ENCODE results near the gene PTRH1.

Gene PTRH1

GRCh38 chr9:127724012-127724411, 8.5 kb upstream of the PTRH1 start:
- H3K9ac ChIP-seq (ENCODE audit: low read depth, low read length) = no peak overlapping the region
- H3K27me3 ChIP-seq (ENCODE audit: control insufficient read depth, insufficient read depth, low read length) = no peaks in the 10 kb centered on the region
- no peaks in the 10 kb centered on the region for H3K36me3 ChIP-seq (ENCODE audit: insufficient read depth, low read length)
- no peaks in the 10 kb centered on the region for H3K9me3 ChIP-seq (replicated peaks; ENCODE audit: low read length)
- H3K4me2 ChIP-seq (ENCODE audit: low read length) = no peak overlapping the region
- peaks cover 30% of the 10 kb centered on the region for H3K4me1 ChIP-seq (ENCODE audit: control insufficient read depth, insufficient read depth, low read length)
- H3K4me3 ChIP-seq (ENCODE audit: low read length) = no peak overlapping the region

GRCh38 chr9:127723444-127723843, 8.0 kb upstream of the PTRH1 start:
- no peak overlapping the region for H3K9ac ChIP-seq (ENCODE audit: low read depth, low read length)
- H3K36me3 ChIP-seq (ENCODE audit: insufficient read depth, low read length) = no peaks in the 10 kb centered on the region
- peaks cover 30% of the 10 kb centered on the region for H3K4me1 ChIP-seq (ENCODE audit: control insufficient read depth, insufficient read depth, low read length)
- H3K27me3 ChIP-seq (ENCODE audit: control insufficient read depth, insufficient read depth, low read length) = no peaks in the 10 kb centered on the region
- H3K4me3 ChIP-seq (ENCODE audit: low read length) = no peak overlapping the region
- no peaks in the 10 kb centered on the region for H3K9me3 ChIP-seq (replicated peaks; ENCODE audit: low read length)
- no peak overlapping the region for H3K4me2 ChIP-seq (ENCODE audit: low read length)

- no peaks in the 10 kb centered on the region for H3K9me3 ChIP-seq (replicated peaks; ENCODE audit: low read length)
- H3K27me3 ChIP-seq (ENCODE audit: control insufficient read depth, insufficient read depth, low read length) = no peaks in the 10 kb centered on the region
- H3K4me3 ChIP-seq (ENCODE audit: low read length) = no peak overlapping the region
- peaks cover 30% of the 10 kb centered on the region for H3K4me1 ChIP-seq (ENCODE audit: control insufficient read depth, insufficient read depth, low read length)
- no peaks in the 10 kb centered on the region for H3K36me3 ChIP-seq (ENCODE audit: insufficient read depth, low read length)
- H3K9ac ChIP-seq (ENCODE audit: low read depth, low read length) = no peak overlapping the region
- no peak overlapping the region for H3K4me2 ChIP-seq (ENCODE audit: low read length)
These were observed 7.5 kb upstream of the PTRH1 start for GRCh38 chr9:127723013-127723412.

- H3K4me3 ChIP-seq (ENCODE audit: low read length) = no peak overlapping the region
- no peak overlapping the region for H3K4me2 ChIP-seq (ENCODE audit: low read length)
- H3K27me3 ChIP-seq (ENCODE audit: control insufficient read depth, insufficient read depth, low read length) = no peaks in the 10 kb centered on the region
- no peaks in the 10 kb centered on the region for H3K9me3 ChIP-seq (replicated peaks; ENCODE audit: low read length)
- H3K36me3 ChIP-seq (ENCODE audit: insufficient read depth, low read length) = no peaks in the 10 kb centered on the region
- no peak overlapping the region for H3K9ac ChIP-seq (ENCODE audit: low read depth, low read length)
- H3K4me1 ChIP-seq (ENCODE audit: control insufficient read depth, insufficient read depth, low read length) = peaks cover 30% of the 10 kb centered on the region
These were observed 6.7 kb upstream of the PTRH1 start for GRCh38 chr9:127722055-127722745.

GRCh38 chr9:127721391-127721821, 5.9 kb upstream of the PTRH1 start:
- Histone ChIP-seq H3K9me3 (replicated peaks; ENCODE audit: low read length) (no peaks in the 10 kb centered on the region), H3K36me3 (ENCODE audit: insufficient read depth, low read length) (no peaks in the 10 kb centered on the region), H3K9ac (ENCODE audit: low read depth, low read length) (no peak overlapping the region), H3K27me3 (ENCODE audit: control insufficient read depth, insufficient read depth, low read length) (no peaks in the 10 kb centered on the region), H3K4me3 (ENCODE audit: low read length) (no peak overlapping the region), H3K4me1 (ENCODE audit: control insufficient read depth, insufficient read depth, low read length) (peaks cover 30% of the 10 kb centered on the region), H3K4me2 (ENCODE audit: low read length) (no peak overlapping the region)

- Histone ChIP-seq H3K9ac (ENCODE audit: low read depth, low read length) (no peak overlapping the region), H3K27me3 (ENCODE audit: control insufficient read depth, insufficient read depth, low read length) (no peaks in the 10 kb centered on the region), H3K4me3 (ENCODE audit: low read length) (no peak overlapping the region), H3K4me1 (ENCODE audit: control insufficient read depth, insufficient read depth, low read length) (peaks cover 35% of the 10 kb centered on the region), H3K4me2 (ENCODE audit: low read length) (peak overlapping the region; percentile 44), H3K9me3 (replicated peaks; ENCODE audit: low read length) (no peaks in the 10 kb centered on the region), H3K36me3 (ENCODE audit: insufficient read depth, low read length) (no peaks in the 10 kb centered on the region)
These were observed 5.4 kb upstream of the PTRH1 start for GRCh38 chr9:127720865-127721227.

- Histone ChIP-seq H3K9ac (ENCODE audit: low read depth, low read length) (no peak overlapping the region), H3K4me2 (ENCODE audit: low read length) (no peak overlapping the region), H3K4me1 (ENCODE audit: control insufficient read depth, insufficient read depth, low read length) (peaks cover 35% of the 10 kb centered on the region), H3K27me3 (ENCODE audit: control insufficient read depth, insufficient read depth, low read length) (no peaks in the 10 kb centered on the region), H3K4me3 (ENCODE audit: low read length) (no peak overlapping the region), H3K36me3 (ENCODE audit: insufficient read depth, low read length) (no peaks in the 10 kb centered on the region), H3K9me3 (replicated peaks; ENCODE audit: low read length) (no peaks in the 10 kb centered on the region)
These were observed 4.8 kb upstream of the PTRH1 start for GRCh38 chr9:127720031-127720864.

GRCh38 chr9:127717766-127718165, 2.3 kb upstream of the PTRH1 start:
- Histone ChIP-seq H3K4me1 (ENCODE audit: control insufficient read depth, insufficient read depth, low read length) (peaks cover 22% of the 10 kb centered on the region), H3K4me2 (ENCODE audit: low read length) (no peak overlapping the region), H3K9ac (ENCODE audit: low read depth, low read length) (no peak overlapping the region), H3K36me3 (ENCODE audit: insufficient read depth, low read length) (no peaks in the 10 kb centered on the region), H3K4me3 (ENCODE audit: low read length) (no peak overlapping the region), H3K9me3 (replicated peaks; ENCODE audit: low read length) (no peaks in the 10 kb centered on the region), H3K27me3 (ENCODE audit: control insufficient read depth, insufficient read depth, low read length) (no peaks in the 10 kb centered on the region)

- no peaks in the 10 kb centered on the region for H3K27me3 ChIP-seq (ENCODE audit: control insufficient read depth, insufficient read depth, low read length)
- peaks cover 22% of the 10 kb centered on the region for H3K4me1 ChIP-seq (ENCODE audit: control insufficient read depth, insufficient read depth, low read length)
- no peaks in the 10 kb centered on the region for H3K36me3 ChIP-seq (ENCODE audit: insufficient read depth, low read length)
- peak overlapping the region; percentile 86 for H3K4me3 ChIP-seq (ENCODE audit: low read length)
- peak overlapping the region; percentile 96 for H3K4me2 ChIP-seq (ENCODE audit: low read length)
- H3K9me3 ChIP-seq (replicated peaks; ENCODE audit: low read length) = no peaks in the 10 kb centered on the region
- peak overlapping the region; percentile 85 for H3K9ac ChIP-seq (ENCODE audit: low read depth, low read length)
These were observed 949 bp upstream of the PTRH1 start for GRCh38 chr9:127716412-127716811.

- peaks cover 12% of the 10 kb centered on the region for H3K4me1 ChIP-seq (ENCODE audit: control insufficient read depth, insufficient read depth, low read length)
- H3K9ac ChIP-seq (ENCODE audit: low read depth, low read length) = peak overlapping the region; percentile 85
- no peaks in the 10 kb centered on the region for H3K36me3 ChIP-seq (ENCODE audit: insufficient read depth, low read length)
- peak overlapping the region; percentile 86 for H3K4me3 ChIP-seq (ENCODE audit: low read length)
- H3K27me3 ChIP-seq (ENCODE audit: control insufficient read depth, insufficient read depth, low read length) = no peaks in the 10 kb centered on the region
- peak overlapping the region; percentile 96 for H3K4me2 ChIP-seq (ENCODE audit: low read length)
- no peaks in the 10 kb centered on the region for H3K9me3 ChIP-seq (replicated peaks; ENCODE audit: low read length)
These were observed 453 bp downstream of the PTRH1 start for GRCh38 chr9:127714951-127715469.

- H3K4me2 ChIP-seq (ENCODE audit: low read length) = peak overlapping the region; percentile 96
- peak overlapping the region; percentile 64 for H3K9ac ChIP-seq (ENCODE audit: low read depth, low read length)
- H3K4me1 ChIP-seq (ENCODE audit: control insufficient read depth, insufficient read depth, low read length) = peaks cover 12% of the 10 kb centered on the region
- H3K4me3 ChIP-seq (ENCODE audit: low read length) = peak overlapping the region; percentile 86
- no peaks in the 10 kb centered on the region for H3K36me3 ChIP-seq (ENCODE audit: insufficient read depth, low read length)
- H3K27me3 ChIP-seq (ENCODE audit: control insufficient read depth, insufficient read depth, low read length) = no peaks in the 10 kb centered on the region
- no peaks in the 10 kb centered on the region for H3K9me3 ChIP-seq (replicated peaks; ENCODE audit: low read length)
These were observed 1.3 kb downstream of the PTRH1 start for GRCh38 chr9:127714020-127714750.
